Measurements from ENCODE around the gene MRTFA.
"Not testable (repeated sequence)": the region's sequence is repeated elsewhere in the genome, so short reads cannot be mapped to it uniquely, and the experiment has no call there.

MRTFA gene

GRCh38 chr22:40517631-40518030 lies 118.9 kb downstream of the MRTFA start:
- no peak for TF ChIP-seq CTCF (IDR thresholded peaks at IDR 0.05; ENCODE audit: control insufficient read depth, insufficient read depth, low read depth, low read length, missing control alignments)
- no peak overlapping the region for H3K4me3 ChIP-seq (ENCODE audit: control insufficient read depth, low read depth, low read length)
- no peak for DNase-seq (ENCODE audit: low read depth)

GRCh38 chr22:40516416-40516815 lies 120.1 kb downstream of the MRTFA start:
- no peak overlapping the region for H3K4me3 ChIP-seq (ENCODE audit: control insufficient read depth, low read depth, low read length)
- no peak for TF ChIP-seq CTCF (IDR thresholded peaks at IDR 0.05; ENCODE audit: control insufficient read depth, insufficient read depth, low read depth, low read length, missing control alignments)
- no peak for DNase-seq (ENCODE audit: low read depth)

GRCh38 chr22:40512426-40513136 lies 123.9 kb downstream of the MRTFA start:
- no peak for TF ChIP-seq CTCF (IDR thresholded peaks at IDR 0.05; ENCODE audit: control insufficient read depth, insufficient read depth, low read depth, low read length, missing control alignments)
- DNase-seq (ENCODE audit: low read depth), result peak; percentile 99
- H3K4me3 ChIP-seq (ENCODE audit: control insufficient read depth, low read depth, low read length), result no peak overlapping the region

- no peak overlapping the region for H3K4me3 ChIP-seq (ENCODE audit: control insufficient read depth, low read depth, low read length)
- DNase-seq (ENCODE audit: low read depth), result no peak
- TF ChIP-seq CTCF (IDR thresholded peaks at IDR 0.05; ENCODE audit: control insufficient read depth, insufficient read depth, low read depth, low read length, missing control alignments), result peak; percentile 9
Observed at GRCh38 chr22:40511604-40512003, 124.9 kb downstream of the MRTFA start.

GRCh38 chr22:40510631-40511364 lies 125.7 kb downstream of the MRTFA start:
- no peak for DNase-seq (ENCODE audit: low read depth)
- no peak overlapping the region for H3K4me3 ChIP-seq (ENCODE audit: control insufficient read depth, low read depth, low read length)
- no peak for TF ChIP-seq CTCF (IDR thresholded peaks at IDR 0.05; ENCODE audit: control insufficient read depth, insufficient read depth, low read depth, low read length, missing control alignments)

GRCh38 chr22:40509401-40510134 lies 127.0 kb downstream of the MRTFA start:
- TF ChIP-seq CTCF (IDR thresholded peaks at IDR 0.05; ENCODE audit: control insufficient read depth, insufficient read depth, low read depth, low read length, missing control alignments), result no peak
- no peak overlapping the region for H3K4me3 ChIP-seq (ENCODE audit: control insufficient read depth, low read depth, low read length)
- DNase-seq (ENCODE audit: low read depth), result peak; percentile 88

- not testable (repeated sequence) for H3K4me3 ChIP-seq (ENCODE audit: control insufficient read depth, low read depth, low read length); DNase-seq (ENCODE audit: low read depth)
Observed at GRCh38 chr22:40508046-40508445, 128.5 kb downstream of the MRTFA start.
